Loucy (cell line): ENCODE results near the gene LRRC42.

Experiments used
- H2AFZ ChIP-seq: fragments of 200-600 bp; sonication (generic); 2 replicates; pipeline ENCODE4 v1.6.0; 2016; ENCODE audit warnings: antibody characterized with exemption, mild to moderate bottlenecking, low read length, moderate library complexity
- H3F3A ChIP-seq: fragments of 200-600 bp; 2 replicates; pipeline ENCODE4 v1.6.0; 2016; ENCODE audit warnings: antibody characterized with exemption, low read depth, mild to moderate bottlenecking
- H3K27me3 ChIP-seq: fragments of 200-600 bp; sonication (generic); 2 replicates; pipeline ENCODE4 v1.6.1; 2014; ENCODE audit warnings: low read length, mild to moderate bottlenecking; ENCODE audit not compliant: insufficient read depth, poor library complexity, severe bottlenecking
- H3K36me3 ChIP-seq: fragments of 200-600 bp; sonication (generic); 2 replicates; pipeline ENCODE4 v1.6.1; 2016; ENCODE audit warnings: low read length; ENCODE audit not compliant: insufficient read depth
- H3K4me1 ChIP-seq: fragments of 200-600 bp; sonication (generic); 2 replicates; pipeline ENCODE4 v1.5.1; 2014; ENCODE audit warnings: low read length, mild to moderate bottlenecking; ENCODE audit not compliant: insufficient read depth, poor library complexity, severe bottlenecking
- H3K4me2 ChIP-seq: fragments of 200-600 bp; sonication (generic); 2 replicates; pipeline ENCODE4 v1.6.0; 2014; ENCODE audit warnings: antibody characterized with exemption, low read length, low read depth, mild to moderate bottlenecking; ENCODE audit not compliant: poor library complexity, severe bottlenecking
- H3K4me3 ChIP-seq: fragments of 200-600 bp; sonication (generic); 2 replicates; pipeline ENCODE4 v1.5.1; 2014; ENCODE audit warnings: low read length, mild to moderate bottlenecking, mixed read lengths; ENCODE audit not compliant: poor library complexity, severe bottlenecking
- H3K79me2 ChIP-seq: fragments of 200-600 bp; sonication (generic); 2 replicates; pipeline ENCODE4 v1.6.1; 2014; ENCODE audit warnings: low read length; ENCODE audit not compliant: insufficient read depth
- H3K9ac ChIP-seq: fragments of 200-600 bp; sonication (generic); 2 replicates; pipeline ENCODE4 v1.6.0; 2014; ENCODE audit warnings: mild to moderate bottlenecking, low read depth, low read length, moderate library complexity; ENCODE audit not compliant: poor library complexity, severe bottlenecking
- H3K9me2 ChIP-seq: fragments of 200-600 bp; sonication (generic); replicated peaks from 2 replicates; pipeline ENCODE4 v1.6.1; 2016; ENCODE audit warnings: low read depth, low read length, mixed read lengths
- H3K9me3 ChIP-seq: fragments of 200-600 bp; sonication (generic); 2 replicates; pipeline ENCODE4 v1.6.1; 2014; ENCODE audit warnings: mild to moderate bottlenecking, antibody characterized with exemption, low read length, low read depth; ENCODE audit not compliant: insufficient read depth
- H4K20me1 ChIP-seq: fragments of 200-600 bp; sonication (generic); 2 replicates; pipeline ENCODE4 v1.6.0; 2014; ENCODE audit warnings: antibody characterized with exemption, low read length, mild to moderate bottlenecking; ENCODE audit not compliant: insufficient read depth, poor library complexity, severe bottlenecking
- CTCF ChIP-seq: fragments of 200-600 bp; sonication (generic); conservative IDR thresholded peaks from 2 replicates; pipeline ENCODE4 v1.5.1; 2014; ENCODE audit warnings: mild to moderate bottlenecking, antibody characterized with exemption, low read length
- EZH2phosphoT487 ChIP-seq: fragments of 200-600 bp; IDR thresholded peaks from 2 replicates; pipeline ENCODE4 v1.6.1; 2018; ENCODE audit warnings: antibody characterized with exemption, mild to moderate bottlenecking, moderate library complexity, borderline replicate concordance

Gene LRRC42

GRCh38 chr1:54011316-54012007 is 65.3 kb downstream of the LRRC42 start:
- Histone ChIP-seq H3F3A (no peaks in the 10 kb centered on the region), H3K79me2 (no peaks in the 10 kb centered on the region), H3K9me3 (no peaks in the 10 kb centered on the region), H3K27me3 (no peaks in the 10 kb centered on the region), H4K20me1 (no peaks in the 10 kb centered on the region), H3K9ac (no peak overlapping the region), H3K4me2 (no peak overlapping the region), H3K36me3 (no peaks in the 10 kb centered on the region), H3K4me1 (no peaks in the 10 kb centered on the region), H3K9me2 (no peaks in the 10 kb centered on the region), H2AFZ (no peak overlapping the region), H3K4me3 (no peak overlapping the region)
- TF ChIP-seq CTCF (no peak), EZH2phosphoT487 (no peak)

- Histone ChIP-seq H3F3A (no peaks in the 10 kb centered on the region), H4K20me1 (no peaks in the 10 kb centered on the region), H3K9me3 (no peaks in the 10 kb centered on the region), H2AFZ (no peak overlapping the region), H3K4me2 (no peak overlapping the region), H3K36me3 (no peaks in the 10 kb centered on the region), H3K9ac (no peak overlapping the region), H3K4me1 (no peaks in the 10 kb centered on the region), H3K27me3 (no peaks in the 10 kb centered on the region), H3K79me2 (no peaks in the 10 kb centered on the region), H3K4me3 (no peak overlapping the region), H3K9me2 (no peaks in the 10 kb centered on the region)
- TF ChIP-seq CTCF (no peak), EZH2phosphoT487 (no peak)
These were observed 65.8 kb downstream of the LRRC42 start for GRCh38 chr1:54012008-54012325.

- Histone ChIP-seq H3K4me2 (no peak overlapping the region), H2AFZ (no peak overlapping the region), H3K27me3 (no peaks in the 10 kb centered on the region), H3K4me1 (no peaks in the 10 kb centered on the region), H3K4me3 (no peak overlapping the region), H3K9ac (no peak overlapping the region), H3K9me3 (no peaks in the 10 kb centered on the region), H4K20me1 (no peaks in the 10 kb centered on the region), H3K9me2 (no peaks in the 10 kb centered on the region), H3K36me3 (no peaks in the 10 kb centered on the region), H3K79me2 (no peaks in the 10 kb centered on the region), H3F3A (no peaks in the 10 kb centered on the region)
- TF ChIP-seq EZH2phosphoT487, result no peak
- TF ChIP-seq CTCF, result no peak
These were observed 66.7 kb downstream of the LRRC42 start for GRCh38 chr1:54012863-54013262.
